OCI-LY7 (cell line): ENCODE results near the gene AUP1. TPM values are rescaled to one million over a fixed set of nuclear protein-coding genes. Genes with fewer than 3 reads are reported as not detected.

Source experiments
- BruUV-seq: library from RNA; stranded (reverse); fragments of 400-500 nt; replicated peaks from 2 replicates; lab custom pipeline; 2021; lab: Mats Ljungman, UMichigan
- CTCF ChIA-PET: fragments of 300-600 bp; sonication (Branson Sonifier 250); formaldehyde crosslinking; loops from one replicate; lab custom pipeline; 2022; ENCODE audit warnings: antibody characterized with exemption; ENCODE audit not compliant: unreplicated experiment; lab: Charles Lee
- POLR2A ChIA-PET: fragments of 300-600 bp; sonication (Branson Sonifier 250); formaldehyde crosslinking; loops from one replicate; lab custom pipeline; 2022; ENCODE audit warnings: antibody characterized with exemption; lab: Charles Lee
- DNase-seq: peaks from one replicate; pipeline ENCODE4 v3.0.0-alpha.2; 2015; ENCODE audit warnings: low spot score
- H2AFZ ChIP-seq: fragments of 200-600 bp; sonication (generic), shearing (Covaris generic); 2 replicates; pipeline ENCODE4 v1.6.1; 2014; ENCODE audit warnings: mild to moderate bottlenecking, antibody characterized with exemption, low read length, moderate library complexity
- H3K27ac ChIP-seq: fragments of 200-600 bp; sonication (generic); 2 replicates; pipeline ENCODE4 v1.5.1; 2014; ENCODE audit warnings: mixed run types, low read depth, mild to moderate bottlenecking, moderate library complexity, low read length, inconsistent platforms; ENCODE audit not compliant: poor library complexity, severe bottlenecking
- H3K36me3 ChIP-seq: fragments of 200-600 bp; sonication (generic); 2 replicates; pipeline ENCODE4 v1.6.1; 2014; ENCODE audit warnings: mild to moderate bottlenecking, antibody characterized with exemption, low read length, moderate library complexity, mixed read lengths; ENCODE audit not compliant: insufficient read depth
- H3K4me1 ChIP-seq: fragments of 200-600 bp; sonication (generic); 2 replicates; pipeline ENCODE4 v1.5.1; 2014; ENCODE audit warnings: mild to moderate bottlenecking, low read length; ENCODE audit not compliant: insufficient read depth, poor library complexity, severe bottlenecking
- H3K4me2 ChIP-seq: fragments of 200-600 bp; sonication (generic); 2 replicates; pipeline ENCODE4 v1.6.1; 2014; ENCODE audit warnings: mild to moderate bottlenecking, low read length
- H3K4me3 ChIP-seq: fragments of 200-600 bp; sonication (generic); 2 replicates; pipeline ENCODE4 v1.5.1; 2014; ENCODE audit warnings: mild to moderate bottlenecking, low read depth, low read length; ENCODE audit not compliant: poor library complexity, severe bottlenecking
- H3K79me2 ChIP-seq: fragments of 200-600 bp; sonication (generic); 2 replicates; pipeline ENCODE4 v1.6.1; 2016; ENCODE audit warnings: low read depth, mild to moderate bottlenecking, low read length, moderate library complexity, mixed read lengths; ENCODE audit not compliant: insufficient read depth
- H3K9me2 ChIP-seq: fragments of 200-600 bp; sonication (generic); 2 replicates; pipeline ENCODE4 v1.6.1; 2016; ENCODE audit warnings: mild to moderate bottlenecking, low read length, mixed read lengths; ENCODE audit not compliant: insufficient read depth
- H3K9me3 ChIP-seq: fragments of 200-600 bp; sonication (generic); 2 replicates; pipeline ENCODE4 v1.6.1; 2014; ENCODE audit warnings: mild to moderate bottlenecking, mixed run types, low read length, mixed read lengths
- H4K20me1 ChIP-seq: fragments of 200-600 bp; sonication (generic); 2 replicates; pipeline ENCODE4 v1.6.1; 2014; ENCODE audit warnings: mild to moderate bottlenecking, antibody characterized with exemption, low read length, moderate library complexity, mixed read lengths; ENCODE audit not compliant: insufficient read depth
- EZH2phosphoT487 ChIP-seq: fragments of 200-600 bp; sonication (generic); IDR thresholded peaks from 2 replicates; pipeline ENCODE4 v1.6.1; 2018; ENCODE audit warnings: low read depth, borderline replicate concordance, mild to moderate bottlenecking, mixed run types, antibody characterized with exemption, low read length, moderate library complexity, mixed read lengths
- intact Hi-C: fragments of 100-400 bp; cut with micrococcal nuclease; formaldehyde crosslinking; loops from one replicate; pipeline ENCODE4 v1.10.0; 2022; ENCODE audit not compliant: unreplicated experiment
- total RNA-seq, 2 experiments: library from RNA; depleted of rRNA in 1 of 2; stranded (reverse); fragments of >200 nt in 1 of 2; shearing (Covaris generic) in 1 of 2; gene quantifications; 2 replicates each; pipeline ENCODE4 v1.2.3, GENCODE V29; 2014 to 2022
- TF ChIP-seq, protein P1 (sequence below): fragments of 200-600 bp; sonication (generic); conservative IDR thresholded peaks from 2 replicates; pipeline ENCODE4 v1.5.1; 2014; ENCODE audit warnings: mild to moderate bottlenecking, antibody characterized with exemption, low read length, moderate library complexity, mixed read lengths

AUP1 gene
- total RNA-seq, 2 experiments from 2014 or later: 121 to 188 TPM

DNA sequence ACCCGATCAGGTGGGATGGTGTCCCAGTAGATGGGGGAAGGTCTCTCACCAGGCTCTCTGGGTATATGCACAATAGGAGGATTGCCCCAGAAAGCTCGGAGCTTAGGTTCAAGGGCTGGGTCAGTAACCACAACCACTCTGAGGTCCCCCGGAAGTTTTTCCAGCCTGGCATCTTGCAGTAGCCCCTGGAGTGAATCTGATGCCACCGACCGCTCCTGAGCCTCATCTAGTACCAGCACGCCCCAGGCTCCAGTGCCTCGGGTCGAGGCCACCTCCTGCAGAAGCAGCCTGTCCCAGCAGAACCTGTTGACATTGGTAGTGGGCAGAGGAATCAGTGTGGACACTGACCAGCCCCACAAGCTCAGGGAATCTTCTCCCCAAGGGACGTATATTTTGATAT is 5.5 kb downstream of the AUP1 start:
- Histone ChIP-seq H2AFZ (no peak overlapping the region), H4K20me1 (peaks cover 5% of the 10 kb centered on the region; the same call in 1 of the 2 replicates), H3K4me3 (no peak overlapping the region), H3K27ac (no peak overlapping the region), H3K79me2 (peaks cover 23% of the 10 kb centered on the region), H3K9me2 (no peaks in the 10 kb centered on the region), H3K9me3 (no peaks in the 10 kb centered on the region), H3K4me2 (no peak overlapping the region), H3K4me1 (peaks cover 18% of the 10 kb centered on the region), H3K36me3 (peaks cover 41% of the 10 kb centered on the region)
- ChIA-PET CTCF (no interaction called here), POLR2A (no interaction called here)
- no TSS peak for BruUV-seq
- no peak for DNase-seq
- intact Hi-C loops: no loop called here
- TF ChIP-seq EZH2phosphoT487: no peak
- TF ChIP-seq, protein P1, sequence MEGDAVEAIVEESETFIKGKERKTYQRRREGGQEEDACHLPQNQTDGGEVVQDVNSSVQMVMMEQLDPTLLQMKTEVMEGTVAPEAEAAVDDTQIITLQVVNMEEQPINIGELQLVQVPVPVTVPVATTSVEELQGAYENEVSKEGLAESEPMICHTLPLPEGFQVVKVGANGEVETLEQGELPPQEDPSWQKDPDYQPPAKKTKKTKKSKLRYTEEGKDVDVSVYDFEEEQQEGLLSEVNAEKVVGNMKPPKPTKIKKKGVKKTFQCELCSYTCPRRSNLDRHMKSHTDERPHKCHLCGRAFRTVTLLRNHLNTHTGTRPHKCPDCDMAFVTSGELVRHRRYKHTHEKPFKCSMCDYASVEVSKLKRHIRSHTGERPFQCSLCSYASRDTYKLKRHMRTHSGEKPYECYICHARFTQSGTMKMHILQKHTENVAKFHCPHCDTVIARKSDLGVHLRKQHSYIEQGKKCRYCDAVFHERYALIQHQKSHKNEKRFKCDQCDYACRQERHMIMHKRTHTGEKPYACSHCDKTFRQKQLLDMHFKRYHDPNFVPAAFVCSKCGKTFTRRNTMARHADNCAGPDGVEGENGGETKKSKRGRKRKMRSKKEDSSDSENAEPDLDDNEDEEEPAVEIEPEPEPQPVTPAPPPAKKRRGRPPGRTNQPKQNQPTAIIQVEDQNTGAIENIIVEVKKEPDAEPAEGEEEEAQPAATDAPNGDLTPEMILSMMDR: no peak

- Histone ChIP-seq H3K4me2 (no peak overlapping the region), H3K9me2 (no peaks in the 10 kb centered on the region), H3K79me2 (peaks cover 8% of the 10 kb centered on the region; the same call in 1 of the 2 replicates), H2AFZ (no peak overlapping the region), H3K36me3 (peaks cover 26% of the 10 kb centered on the region), H3K4me3 (no peak overlapping the region), H4K20me1 (no peaks in the 10 kb centered on the region), H3K9me3 (no peaks in the 10 kb centered on the region), H3K4me1 (peaks cover 7% of the 10 kb centered on the region), H3K27ac (no peak overlapping the region)
- ChIA-PET POLR2A (interaction anchor here (1.2 kb wide), 1 partner anchor 8 kb away, joined by 5 read pairs; no protein-coding TSS in a partner anchor), CTCF (interaction anchor here (1.0 kb wide), 1 partner anchor 14 kb away, joined by 3 read pairs; no protein-coding TSS in a partner anchor)
- no peak for DNase-seq
- no TSS peak for BruUV-seq
- intact Hi-C loops: no loop called here
- TF ChIP-seq, protein P1: no peak
- TF ChIP-seq EZH2phosphoT487: no peak
These were observed 7.0 kb downstream of the AUP1 start for GRCh38 chr2:74522516-74522915.

DNA sequence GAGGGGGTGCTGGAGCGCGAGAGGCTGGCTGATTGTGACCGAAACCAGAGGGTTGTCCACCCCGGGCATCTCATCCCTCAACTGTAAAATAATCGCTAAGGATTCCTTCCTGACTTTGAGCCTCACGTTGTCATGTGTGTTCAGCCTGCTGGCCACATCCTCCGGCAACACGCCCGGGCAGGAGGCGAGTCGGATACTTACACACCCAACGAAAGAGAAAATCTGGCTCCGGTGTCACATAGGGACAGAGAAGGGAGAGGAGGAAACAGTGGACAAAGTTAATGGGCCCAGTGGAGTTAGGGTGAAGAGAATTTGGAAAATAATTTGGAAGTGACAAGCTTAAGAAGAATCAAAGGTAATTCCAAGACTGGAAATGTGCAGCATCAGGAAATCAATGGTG is 12.9 kb downstream of the AUP1 start:
- Histone ChIP-seq H3K9me3 (no peaks in the 10 kb centered on the region), H2AFZ (no peak overlapping the region), H3K36me3 (no peaks in the 10 kb centered on the region), H3K27ac (no peak overlapping the region), H3K9me2 (no peaks in the 10 kb centered on the region), H3K4me2 (no peak overlapping the region), H3K79me2 (no peaks in the 10 kb centered on the region), H3K4me1 (no peaks in the 10 kb centered on the region), H3K4me3 (no peak overlapping the region), H4K20me1 (no peaks in the 10 kb centered on the region)
- intact Hi-C loops: no loop called here
- BruUV-seq: no TSS peak
- POLR2A ChIA-PET: no interaction called here
- DNase-seq: no peak
- CTCF ChIA-PET: no interaction called here
- no peak for TF ChIP-seq EZH2phosphoT487
- TF ChIP-seq, protein P1: no peak
